ENCODE measurements around the gene PUM2. TPM values are rescaled to one million over a fixed set of nuclear protein-coding genes. Genes with fewer than 3 reads are reported as not detected.
A peak's percentile ranks its signal among the peaks of the same experiment; 100 is the strongest.

Gene PUM2
- total and polyA plus RNA-seq, 5 donors from 2014 or later = 15.1 to 131 (median 19.5) TPM

DNA sequence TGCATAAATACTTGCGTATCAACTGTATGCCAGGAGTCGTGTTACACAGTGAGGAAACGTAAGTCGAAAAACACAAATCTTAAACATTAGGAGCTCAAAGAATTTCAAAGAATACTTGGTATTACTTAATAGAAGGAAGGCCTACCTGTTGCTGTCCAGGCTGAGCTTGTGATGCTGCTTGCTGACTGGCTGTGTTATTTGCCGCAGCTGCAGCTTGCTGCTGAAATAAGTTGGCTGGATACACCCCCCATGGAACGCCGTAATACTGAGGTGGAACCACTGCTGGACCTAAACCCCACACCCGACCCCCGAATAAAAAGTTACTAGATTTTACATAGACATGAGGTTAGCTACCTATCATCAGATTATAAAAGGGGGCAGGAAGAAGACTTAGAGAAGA, 56.4 kb downstream of the PUM2 start:
- Histone ChIP-seq H3K36me3 (ENCODE audit: control insufficient read depth, insufficient read depth, low read length) (peaks cover 72% of the 10 kb centered on the region), H3K9me3 (ENCODE audit: control insufficient read depth in 2 of 2, low read length in 2 of 2) (no peaks in the 10 kb centered on the region), H3K4me3 (ENCODE audit: low read depth, low read length) (no peak overlapping the region), H3K27ac (ENCODE audit: insufficient read depth, low read length, poor library complexity, severe bottlenecking) (no peak overlapping the region), H3K4me1 (ENCODE audit: control insufficient read depth, insufficient read depth, low read length, poor library complexity, severe bottlenecking) (no peaks in the 10 kb centered on the region), H3K27me3 (ENCODE audit: control insufficient read depth, insufficient read depth, low read length) (no peaks in the 10 kb centered on the region)
- no peak overlapping the region for H3K4me3 Mint-ChIP-seq
- peaks cover 37% of the 10 kb centered on the region for H3K36me3 Mint-ChIP-seq
- no peaks in the 10 kb centered on the region for H3K27me3 Mint-ChIP-seq
- no peak for ATAC-seq (ENCODE audit: low read depth in 2 of 2)
- H3K9me3 Mint-ChIP-seq = no peaks in the 10 kb centered on the region
- no peak for DNase-seq
- peak overlapping the region in 2 of 3 donors; percentile 66 to 67 for H3K27ac Mint-ChIP-seq
- peaks cover 14 to 34% (median 17%) of the 10 kb centered on the region in 4 donors for H3K4me1 Mint-ChIP-seq

GRCh38 chr2:20292984-20293383, 57.7 kb downstream of the PUM2 start:
- Histone ChIP-seq H3K27me3 (ENCODE audit: control insufficient read depth, insufficient read depth, low read length) (no peaks in the 10 kb centered on the region), H3K27ac (ENCODE audit: insufficient read depth, low read length, poor library complexity, severe bottlenecking) (no peak overlapping the region), H3K4me1 (ENCODE audit: control insufficient read depth, insufficient read depth, low read length, poor library complexity, severe bottlenecking) (no peaks in the 10 kb centered on the region), H3K9me3 (ENCODE audit: control insufficient read depth in 2 of 2, low read length in 2 of 2) (no peaks in the 10 kb centered on the region), H3K36me3 (ENCODE audit: control insufficient read depth, insufficient read depth, low read length) (peaks cover 77% of the 10 kb centered on the region), H3K4me3 (ENCODE audit: low read depth, low read length) (no peak overlapping the region)
- no peak for ATAC-seq (ENCODE audit: low read depth in 2 of 2)
- Mint-ChIP-seq H3K27ac (no peak overlapping the region), H3K27me3 (no peaks in the 10 kb centered on the region), H3K4me1 (peaks cover 10 to 26% (median 15%) of the 10 kb centered on the region in 4 donors), H3K36me3 (peaks cover 34% of the 10 kb centered on the region), H3K4me3 (no peak overlapping the region), H3K9me3 (no peaks in the 10 kb centered on the region)
- no peak for DNase-seq

GRCh38 chr2:20291846-20292408, 58.7 kb downstream of the PUM2 start:
- H3K27ac Mint-ChIP-seq = no peak overlapping the region
- no peaks in the 10 kb centered on the region for H3K27me3 Mint-ChIP-seq
- Histone ChIP-seq H3K4me3 (ENCODE audit: low read depth, low read length) (no peak overlapping the region), H3K4me1 (ENCODE audit: control insufficient read depth, insufficient read depth, low read length, poor library complexity, severe bottlenecking) (no peaks in the 10 kb centered on the region), H3K9me3 (ENCODE audit: control insufficient read depth in 2 of 2, low read length in 2 of 2) (no peaks in the 10 kb centered on the region), H3K27me3 (ENCODE audit: control insufficient read depth, insufficient read depth, low read length) (no peaks in the 10 kb centered on the region), H3K36me3 (ENCODE audit: control insufficient read depth, insufficient read depth, low read length) (peaks cover 74% of the 10 kb centered on the region), H3K27ac (ENCODE audit: insufficient read depth, low read length, poor library complexity, severe bottlenecking) (no peak overlapping the region)
- ATAC-seq (ENCODE audit: low read depth in 2 of 2) (no peak), DNase-seq (no peak)
- H3K4me3 Mint-ChIP-seq = no peak overlapping the region
- no peaks in the 10 kb centered on the region for H3K9me3 Mint-ChIP-seq
- H3K4me1 Mint-ChIP-seq = peaks cover 7 to 23% (median 11%) of the 10 kb centered on the region in 4 donors
- H3K36me3 Mint-ChIP-seq = peaks cover 25% of the 10 kb centered on the region

GRCh38 chr2:20291106-20291564, 59.5 kb downstream of the PUM2 start:
- Mint-ChIP-seq H3K27ac (peak overlapping the region in 1 of 3 donors; percentile 15), H3K9me3 (no peaks in the 10 kb centered on the region), H3K36me3 (peaks cover 21% of the 10 kb centered on the region), H3K27me3 (no peaks in the 10 kb centered on the region), H3K4me1 (peaks cover 5 to 17% (median 9%) of the 10 kb centered on the region in 4 donors), H3K4me3 (no peak overlapping the region)
- peaks cover 73% of the 10 kb centered on the region for H3K36me3 ChIP-seq (ENCODE audit: control insufficient read depth, insufficient read depth, low read length)
- no peak overlapping the region for H3K4me3 ChIP-seq (ENCODE audit: low read depth, low read length)
- DNase-seq (peak in 2 of 3 donors; percentile 11 to 36), ATAC-seq (ENCODE audit: low read depth in 2 of 2) (peak; percentile 40 to 64)
- no peaks in the 10 kb centered on the region for H3K27me3 ChIP-seq (ENCODE audit: control insufficient read depth, insufficient read depth, low read length)
- no peaks in the 10 kb centered on the region for H3K4me1 ChIP-seq (ENCODE audit: control insufficient read depth, insufficient read depth, low read length, poor library complexity, severe bottlenecking)
- no peaks in the 10 kb centered on the region for H3K9me3 ChIP-seq (ENCODE audit: control insufficient read depth in 2 of 2, low read length in 2 of 2)
- H3K27ac ChIP-seq (ENCODE audit: insufficient read depth, low read length, poor library complexity, severe bottlenecking) = no peak overlapping the region

DNA sequence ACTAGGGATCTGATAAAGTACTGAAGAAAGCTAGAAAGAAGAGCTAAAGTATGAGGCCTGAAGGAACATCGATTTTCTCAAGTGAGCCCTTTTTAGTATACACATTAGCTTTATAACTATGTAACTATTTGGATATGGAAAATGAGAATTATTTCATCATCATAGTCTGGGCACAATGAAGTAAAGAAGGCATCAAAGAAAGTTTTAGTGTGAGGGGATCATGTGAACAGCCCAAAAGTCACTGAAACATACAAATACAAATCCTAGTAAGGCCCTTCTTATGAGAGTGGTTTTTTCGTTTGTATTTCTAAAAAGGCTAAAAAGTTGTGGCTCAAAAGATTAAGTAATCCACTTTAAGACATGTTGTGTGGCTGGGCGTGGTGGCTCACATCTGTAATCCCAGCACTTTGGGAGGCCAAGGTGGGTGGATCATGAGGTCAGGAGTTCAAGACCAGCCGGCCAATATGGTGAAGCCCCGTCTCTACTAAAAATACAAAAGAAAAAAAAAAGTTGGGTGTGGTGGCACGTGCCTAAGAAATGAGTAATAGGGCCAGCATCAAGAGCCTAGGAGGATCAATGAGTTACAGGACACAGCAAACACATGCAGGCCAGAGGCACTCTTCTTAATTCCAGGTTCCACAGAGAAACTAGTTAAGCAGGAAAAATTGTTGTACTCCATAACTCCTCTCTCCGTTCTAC, 61.9 kb downstream of the PUM2 start:
- no peaks in the 10 kb centered on the region for H3K27me3 Mint-ChIP-seq
- DNase-seq = no peak
- peaks cover 74% of the 10 kb centered on the region for H3K36me3 ChIP-seq (ENCODE audit: control insufficient read depth, insufficient read depth, low read length)
- no peaks in the 10 kb centered on the region for H3K9me3 ChIP-seq (ENCODE audit: control insufficient read depth in 2 of 2, low read length in 2 of 2)
- H3K4me1 Mint-ChIP-seq = peaks cover 5 to 13% (median 10%) of the 10 kb centered on the region in 4 donors
- H3K36me3 Mint-ChIP-seq = peaks cover 21% of the 10 kb centered on the region
- no peak overlapping the region for H3K27ac Mint-ChIP-seq
- H3K9me3 Mint-ChIP-seq = no peaks in the 10 kb centered on the region
- H3K27me3 ChIP-seq (ENCODE audit: control insufficient read depth, insufficient read depth, low read length) = no peaks in the 10 kb centered on the region
- no peak overlapping the region for H3K27ac ChIP-seq (ENCODE audit: insufficient read depth, low read length, poor library complexity, severe bottlenecking)
- H3K4me3 ChIP-seq (ENCODE audit: low read depth, low read length) = no peak overlapping the region
- H3K4me3 Mint-ChIP-seq = no peak overlapping the region
- no peaks in the 10 kb centered on the region for H3K4me1 ChIP-seq (ENCODE audit: control insufficient read depth, insufficient read depth, low read length, poor library complexity, severe bottlenecking)
- ATAC-seq (ENCODE audit: low read depth in 2 of 2) = no peak

DNA sequence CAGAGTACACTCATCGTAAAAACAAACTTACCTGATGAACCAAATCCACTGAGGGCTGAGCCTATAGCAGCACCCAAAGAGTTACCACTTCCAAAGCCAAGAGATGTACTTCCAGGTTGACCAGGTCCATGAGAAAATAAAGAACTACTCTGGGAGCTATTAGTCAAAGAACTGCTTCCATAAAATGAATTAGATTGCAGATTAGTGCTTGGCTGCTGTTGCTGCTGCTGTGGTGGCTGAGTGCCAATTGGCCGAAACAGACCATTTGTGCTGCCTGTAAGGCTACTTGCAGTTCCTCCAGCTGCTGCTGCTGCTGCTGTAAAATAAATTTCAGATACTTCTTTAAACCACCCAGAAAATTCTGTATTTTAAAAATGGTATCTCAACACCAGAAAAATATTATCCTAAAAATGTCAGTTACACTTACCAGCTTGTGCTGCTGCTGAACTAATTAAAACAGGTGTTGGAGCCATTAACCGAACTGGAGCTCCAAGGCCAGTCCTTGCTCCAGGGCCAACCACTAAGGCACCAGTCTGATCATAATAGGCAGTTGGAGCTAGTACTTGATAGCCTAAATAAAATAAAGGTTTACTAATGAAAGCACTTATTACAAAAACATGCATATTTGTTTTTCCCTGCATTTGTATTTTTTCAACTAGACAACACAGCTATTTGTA, 67.6 kb downstream of the PUM2 start:
- DNase-seq (no peak), ATAC-seq (ENCODE audit: low read depth in 2 of 2) (no peak)
- Histone ChIP-seq H3K36me3 (ENCODE audit: control insufficient read depth, insufficient read depth, low read length) (peaks cover 74% of the 10 kb centered on the region), H3K9me3 (ENCODE audit: control insufficient read depth in 2 of 2, low read length in 2 of 2) (no peaks in the 10 kb centered on the region), H3K4me3 (ENCODE audit: low read depth, low read length) (no peak overlapping the region), H3K27ac (ENCODE audit: insufficient read depth, low read length, poor library complexity, severe bottlenecking) (no peak overlapping the region), H3K27me3 (ENCODE audit: control insufficient read depth, insufficient read depth, low read length) (no peaks in the 10 kb centered on the region), H3K4me1 (ENCODE audit: control insufficient read depth, insufficient read depth, low read length, poor library complexity, severe bottlenecking) (no peaks in the 10 kb centered on the region)
- peaks cover 15 to 22% (median 19%) of the 10 kb centered on the region in 4 donors for H3K4me1 Mint-ChIP-seq
- H3K27ac Mint-ChIP-seq = peak overlapping the region in 1 of 3 donors; percentile 29
- peaks cover 32% of the 10 kb centered on the region for H3K36me3 Mint-ChIP-seq
- H3K27me3 Mint-ChIP-seq = no peaks in the 10 kb centered on the region
- H3K9me3 Mint-ChIP-seq = no peaks in the 10 kb centered on the region
- no peak overlapping the region for H3K4me3 Mint-ChIP-seq

DNA sequence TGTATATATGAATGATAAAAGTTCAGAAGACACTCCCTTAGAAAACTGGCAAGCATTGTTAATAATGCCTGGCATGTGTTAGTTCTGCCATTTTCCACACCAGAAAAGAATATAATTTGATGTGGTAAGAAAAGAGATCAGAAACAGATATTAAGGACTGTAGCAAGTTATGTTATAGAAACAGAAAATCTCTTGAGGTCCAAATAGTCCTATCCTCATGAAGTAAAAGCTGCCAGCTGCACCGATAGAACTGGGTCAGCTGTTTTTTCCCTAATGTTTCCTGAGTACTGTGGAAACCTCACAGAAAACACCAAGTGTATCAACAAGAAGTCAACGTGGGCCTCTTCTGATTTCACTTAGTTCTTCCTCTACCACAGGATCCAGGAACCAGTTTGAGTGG, 68.8 kb downstream of the PUM2 start:
- peaks cover 32% of the 10 kb centered on the region for H3K36me3 Mint-ChIP-seq
- no peak overlapping the region for H3K27ac ChIP-seq (ENCODE audit: insufficient read depth, low read length, poor library complexity, severe bottlenecking)

More for the DNA sequence above, 68.8 kb downstream of the PUM2 start:
- no peak for ATAC-seq (ENCODE audit: low read depth in 2 of 2)
- Histone ChIP-seq H3K4me3 (ENCODE audit: low read depth, low read length) (no peak overlapping the region), H3K27me3 (ENCODE audit: control insufficient read depth, insufficient read depth, low read length) (no peaks in the 10 kb centered on the region), H3K9me3 (ENCODE audit: control insufficient read depth in 2 of 2, low read length in 2 of 2) (no peaks in the 10 kb centered on the region), H3K4me1 (ENCODE audit: control insufficient read depth, insufficient read depth, low read length, poor library complexity, severe bottlenecking) (no peaks in the 10 kb centered on the region), H3K36me3 (ENCODE audit: control insufficient read depth, insufficient read depth, low read length) (peaks cover 77% of the 10 kb centered on the region)
- DNase-seq = no peak
- Mint-ChIP-seq H3K27ac (peak overlapping the region in 1 of 3 donors; percentile 34), H3K4me3 (no peak overlapping the region), H3K4me1 (peaks cover 17 to 28% (median 23%) of the 10 kb centered on the region in 4 donors), H3K9me3 (no peaks in the 10 kb centered on the region), H3K27me3 (no peaks in the 10 kb centered on the region)

Measured in CD4-positive, CD25-positive, alpha-beta regulatory T cell (primary cell).